Measurements from ENCODE around the gene TRIM2.

TRIM2 gene

GRCh38 chr4:153244969-153245368, 40.7 kb downstream of the TRIM2 start:
- no peak for DNase-seq (ENCODE audit: low read depth)
- H3K4me3 ChIP-seq (replicated peaks; ENCODE audit: low read depth, low read length) = no peak overlapping the region
- no peak for TF ChIP-seq CTCF (IDR thresholded peaks at IDR 0.05; ENCODE audit: low read length, missing control alignments)

GRCh38 chr4:153245775-153246174, 41.5 kb downstream of the TRIM2 start:
- no peak for DNase-seq (ENCODE audit: low read depth)
- H3K4me3 ChIP-seq (replicated peaks; ENCODE audit: low read depth, low read length) = no peak overlapping the region
- TF ChIP-seq CTCF (IDR thresholded peaks at IDR 0.05; ENCODE audit: low read length, missing control alignments) = no peak

DNA sequence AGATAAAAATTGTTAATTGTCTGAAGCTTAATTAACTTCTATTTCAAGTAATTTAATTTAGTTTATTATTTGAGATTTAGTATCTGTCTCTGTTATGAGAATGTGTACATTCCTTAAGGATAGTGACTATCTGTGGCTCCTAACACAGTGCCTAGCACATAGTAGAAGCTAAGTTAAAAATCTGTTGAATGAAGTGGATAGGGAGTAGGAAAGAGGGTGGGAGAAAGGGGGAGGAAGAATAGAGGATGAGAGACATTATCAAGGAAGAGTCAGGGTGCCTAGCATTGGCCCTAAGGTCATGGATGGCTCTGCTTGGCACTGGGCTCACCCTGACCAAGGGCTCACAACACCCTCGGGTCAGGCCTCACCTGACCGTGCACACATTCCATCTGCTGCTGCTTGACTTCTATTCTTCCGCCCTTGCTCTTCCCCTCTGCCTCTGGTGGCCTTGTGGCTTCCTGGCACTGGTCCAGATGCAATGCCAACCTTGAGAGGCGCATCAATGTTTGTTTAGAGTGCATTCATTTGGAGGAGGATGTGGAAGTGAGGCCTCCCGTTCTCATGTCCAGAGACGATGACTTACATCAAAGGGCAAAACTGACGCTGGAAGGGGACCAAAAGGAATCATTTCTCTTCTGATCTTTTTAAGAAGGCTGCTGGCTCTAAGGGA, 42.3 kb downstream of the TRIM2 start:
- TF ChIP-seq CTCF (IDR thresholded peaks at IDR 0.05; ENCODE audit: low read length, missing control alignments) = no peak
- no peak for DNase-seq (ENCODE audit: low read depth)
- H3K4me3 ChIP-seq (replicated peaks; ENCODE audit: low read depth, low read length) = no peak overlapping the region

DNA sequence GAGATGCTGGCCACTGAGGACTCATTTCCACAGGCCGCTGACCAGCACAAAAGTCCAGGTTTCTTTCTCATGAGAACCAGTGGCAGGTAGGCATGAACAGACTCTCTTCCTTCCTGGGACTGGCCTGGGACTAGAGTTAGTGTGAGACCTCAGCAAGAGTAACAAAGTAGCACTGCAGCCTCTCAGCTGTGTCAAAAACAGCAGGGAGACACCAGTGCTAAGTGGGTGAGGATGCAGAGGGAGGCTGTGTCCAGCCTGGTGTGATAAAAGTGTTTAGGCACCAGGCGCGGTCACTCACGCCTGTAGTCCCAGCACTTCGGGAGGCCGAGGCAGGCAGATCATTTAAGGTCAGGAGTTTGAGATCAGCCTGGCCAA, 42.9 kb downstream of the TRIM2 start:
- DNase-seq (ENCODE audit: low read depth) = no peak
- H3K4me3 ChIP-seq (replicated peaks; ENCODE audit: low read depth, low read length) = no peak overlapping the region
- no peak for TF ChIP-seq CTCF (IDR thresholded peaks at IDR 0.05; ENCODE audit: low read length, missing control alignments)

- no peak for DNase-seq (ENCODE audit: low read depth)
- TF ChIP-seq CTCF (IDR thresholded peaks at IDR 0.05; ENCODE audit: low read length, missing control alignments) = no peak
- peak overlapping the region; percentile 59 for H3K4me3 ChIP-seq (replicated peaks; ENCODE audit: low read depth, low read length)
Measured at GRCh38 chr4:153248641-153249198, 44.5 kb downstream of the TRIM2 start.

DNA sequence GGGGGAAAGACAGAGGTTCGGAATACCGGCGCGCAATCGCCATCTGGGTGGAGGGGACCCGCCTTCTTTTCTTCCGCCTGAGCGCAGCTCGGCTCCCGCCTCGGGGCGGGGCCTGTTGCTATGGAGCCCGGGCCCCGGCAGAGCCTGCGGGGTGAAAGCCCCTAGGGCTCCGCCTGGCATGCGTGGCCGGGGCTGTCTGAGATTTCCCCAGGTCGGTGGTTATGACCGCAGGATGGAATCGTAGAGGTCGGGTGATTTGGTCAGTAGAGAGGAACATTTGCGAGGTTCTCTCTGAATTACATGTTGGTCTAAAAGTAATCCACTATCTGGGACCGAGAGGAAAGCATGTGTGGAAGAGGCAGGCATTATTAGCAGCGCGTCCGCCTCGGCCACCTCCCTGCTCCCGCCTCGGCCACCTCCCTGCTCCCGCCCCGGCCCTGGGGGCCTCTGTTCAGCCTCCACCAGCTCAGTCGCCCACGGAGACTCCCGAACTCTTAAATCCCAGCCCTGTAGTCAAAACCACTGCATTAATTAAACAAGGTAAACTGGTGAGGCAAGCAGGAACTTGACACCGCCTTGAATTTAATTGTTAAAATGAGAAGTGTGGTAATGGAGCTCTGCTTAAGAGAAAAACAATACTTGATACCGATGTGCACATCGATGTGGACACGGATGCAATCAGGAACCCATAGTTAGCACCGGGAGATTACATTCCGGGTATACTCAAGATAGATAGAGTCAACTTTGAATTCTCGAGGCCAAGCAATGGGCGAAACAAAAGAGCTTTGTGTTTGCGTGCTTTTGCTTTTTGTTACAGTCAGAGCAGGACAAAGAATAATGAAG, 45.2 kb downstream of the TRIM2 start:
- TF ChIP-seq CTCF (IDR thresholded peaks at IDR 0.05; ENCODE audit: low read length, missing control alignments) = no peak
- peak; percentile 68 for DNase-seq (ENCODE audit: low read depth)
- peak overlapping the region; percentile 59 for H3K4me3 ChIP-seq (replicated peaks; ENCODE audit: low read depth, low read length)
